Tibial nerve (tissue), 4 donors: ENCODE measurements around the gene TAF9B. TPM values are rescaled to one million over a fixed set of nuclear protein-coding genes. Genes with fewer than 3 reads are reported as not detected.
"Not testable (repeated sequence)": the region's sequence is repeated elsewhere in the genome, so short reads cannot be mapped to it uniquely, and the experiment has no call there.

Experiments
- DNase-seq, 2 donors: peaks; one replicate each; pipeline ENCODE4 v3.0.0-alpha.2; 2019; ENCODE audit warnings: low spot score in 2 of 2
- H3K27ac ChIP-seq, 4 donors: fragments of 200-600 bp; sonication (generic) in 3 of 4; one replicate each; pipeline ENCODE4 v1.5.1; 2017 to 2019; ENCODE audit warnings: mild to moderate bottlenecking in 1 of 4
- H3K27me3 ChIP-seq, 2 donors: fragments of 200-600 bp; sonication (generic) in 1 of 2; one replicate each; pipeline versions ENCODE4 v1.5.1 to v1.6.0; 2017 to 2019
- H3K36me3 ChIP-seq, 3 donors: fragments of 200-600 bp; sonication (generic); one replicate each; pipeline ENCODE4 v1.5.1; 2018 to 2019
- H3K4me1 ChIP-seq, 4 donors: fragments of 200-600 bp; sonication (generic) in 3 of 4; one replicate each; pipeline ENCODE4 v1.5.1; 2017 to 2019
- H3K4me3 ChIP-seq, 4 donors: fragments of 200-600 bp; sonication (generic) in 3 of 4; one replicate each; pipeline ENCODE4 v1.5.1; 2017 to 2019; ENCODE audit warnings: mild to moderate bottlenecking in 1 of 4, moderate library complexity in 1 of 4
- H3K9me3 ChIP-seq, 4 donors: fragments of 200-600 bp; sonication (generic) in 3 of 4; one replicate each; pipeline ENCODE4 v1.5.1; 2017 to 2019
- CTCF ChIP-seq, 5 experiments: fragments of 200-600 bp in 3 of 5; fragments of 450-650 bp in 2 of 5; sonication (generic) in 3 of 5; IDR thresholded peaks; one replicate each; pipeline ENCODE4 v1.5.1; 2016 to 2019; ENCODE audit warnings: antibody characterized with exemption in 5 of 5, mild to moderate bottlenecking in 3 of 5, moderate library complexity in 2 of 5
- EP300 ChIP-seq, 2 donors: sonication (generic); formaldehyde crosslinking; IDR thresholded peaks; one replicate each; pipeline ENCODE4 v1.6.1; 2017; ENCODE audit warnings: antibody characterized with exemption in 2 of 2, mild to moderate bottlenecking in 1 of 2
- POLR2A ChIP-seq, 2 donors: fragments of 450-650 bp; IDR thresholded peaks; one replicate each; pipeline ENCODE4 v1.6.1; 2017; ENCODE audit warnings: antibody characterized with exemption in 2 of 2, mild to moderate bottlenecking in 2 of 2, moderate library complexity in 2 of 2
- WGBS, 2 donors: methylation state at CpG; one replicate each; pipeline ENCODE4 v1.1.5; 2018; 5-methylcytosine and 5-hydroxymethylcytosine counted together
- total RNA-seq, 4 donors: library from RNA; depleted of rRNA; stranded (reverse); fragments of >200 nt; gene quantifications; one replicate each; pipeline ENCODE4 v1.1.0, GENCODE V29; 2016

Gene TAF9B
- total RNA-seq, 4 donors from 2014 or later, result 15.3 to 27.8 (median 19.4) TPM

- WGBS, 2 donors, result 0 to 43% methylated on average over 3 to 72 of the region's 72 CpGs
- peak within 1 kb of the TSS; percentile 54 to 77 (median 60) for H3K4me3 ChIP-seq
- peak within 1 kb of the TSS; percentile 83 to 94 (median 92) for H3K27ac ChIP-seq
- H3K27me3 ChIP-seq, result peaks cover 0 to 4% of the 10 kb centered on the region in 2 donors
- H3K36me3 ChIP-seq, result no peaks in the 10 kb centered on the region
- no peaks in the 10 kb centered on the region for H3K9me3 ChIP-seq
- peaks cover 0 to 40% (median 8%) of the 10 kb centered on the region in 4 donors for H3K4me1 ChIP-seq
- TF ChIP-seq CTCF (IDR thresholded peaks at IDR 0.05), result peak in 1 of 5 experiments; percentile 27
- peak in 1 of 2 donors; percentile 67 for TF ChIP-seq POLR2A (IDR thresholded peaks at IDR 0.05)
- peak; percentile 81 to 87 for TF ChIP-seq EP300 (IDR thresholded peaks at IDR 0.05)
- DNase-seq, result peak; percentile 86 to 87
Observed at GRCh38 chrX:78103623-78104446, 35.6 kb downstream of the TAF9B start, which contains the start of gene PGK1. Gene PGK1, plus strand, starts transcription at chrX:78104248. Its CDS starts 93 bp downstream, at chrX:78104341.

GRCh38 chrX:78103001-78103622 is 36.3 kb downstream of the TAF9B start:
- H3K4me1 ChIP-seq, result peaks cover 0 to 33% (median 6%) of the 10 kb centered on the region in 4 donors
- H3K9me3 ChIP-seq, result no peaks in the 10 kb centered on the region
- no peak for DNase-seq
- H3K36me3 ChIP-seq, result no peaks in the 10 kb centered on the region
- H3K27ac ChIP-seq, result peak overlapping the region in 3 of 4 donors; percentile 82 to 92 (median 86)
- H3K4me3 ChIP-seq, result peak overlapping the region in 3 of 4 donors; percentile 55 to 77 (median 65)
- TF ChIP-seq CTCF (IDR thresholded peaks at IDR 0.05), result no peak
- TF ChIP-seq POLR2A (IDR thresholded peaks at IDR 0.05), result no peak
- no peak for TF ChIP-seq EP300 (IDR thresholded peaks at IDR 0.05)
- H3K27me3 ChIP-seq, result peaks cover 0 to 4% of the 10 kb centered on the region in 2 donors
- 83 to 86% methylated on average over 23 of the region's 23 CpGs for WGBS, 2 donors

- no peak overlapping the region for H3K27ac ChIP-seq
- WGBS, 2 donors, result 75 to 83% methylated on average over 1 of the region's 1 CpG
- no peak overlapping the region for H3K4me3 ChIP-seq
- no peaks in the 10 kb centered on the region for H3K36me3 ChIP-seq
- H3K9me3 ChIP-seq, result no peaks in the 10 kb centered on the region
- peaks cover 0 to 4% of the 10 kb centered on the region in 2 donors for H3K27me3 ChIP-seq
- peaks cover 0 to 23% (median 3%) of the 10 kb centered on the region in 4 donors for H3K4me1 ChIP-seq
- TF ChIP-seq EP300 (IDR thresholded peaks at IDR 0.05), result no peak
- TF ChIP-seq POLR2A (IDR thresholded peaks at IDR 0.05), result no peak
- TF ChIP-seq CTCF (IDR thresholded peaks at IDR 0.05), result no peak
- no peak for DNase-seq
Observed at GRCh38 chrX:78102091-78102490, 37.4 kb downstream of the TAF9B start.

GRCh38 chrX:78098108-78098507 is 41.3 kb downstream of the TAF9B start:
- TF ChIP-seq CTCF (IDR thresholded peaks at IDR 0.05) (no peak), POLR2A (IDR thresholded peaks at IDR 0.05) (no peak), EP300 (IDR thresholded peaks at IDR 0.05) (no peak)
- peaks cover 0 to 4% of the 10 kb centered on the region in 2 donors for H3K27me3 ChIP-seq
- no peaks in the 10 kb centered on the region for H3K9me3 ChIP-seq
- peaks cover 0 to 1% (median 0%) of the 10 kb centered on the region in 4 donors for H3K4me1 ChIP-seq
- no peak overlapping the region for H3K4me3 ChIP-seq
- H3K27ac ChIP-seq, result no peak overlapping the region
- DNase-seq, result no peak
- no peaks in the 10 kb centered on the region for H3K36me3 ChIP-seq

- Histone ChIP-seq H3K4me3 (no peak overlapping the region), H3K27me3 (no peaks in the 10 kb centered on the region), H3K27ac (no peak overlapping the region), H3K9me3 (peaks cover 0 to 3% (median 0%) of the 10 kb centered on the region in 4 donors), H3K36me3 (no peaks in the 10 kb centered on the region), H3K4me1 (no peaks in the 10 kb centered on the region)
- 23 to 25% methylated on average over 2 of the region's 2 CpGs for WGBS, 2 donors
- no peak for DNase-seq
- TF ChIP-seq EP300 (IDR thresholded peaks at IDR 0.05), result no peak
- TF ChIP-seq POLR2A (IDR thresholded peaks at IDR 0.05), result no peak
- no peak for TF ChIP-seq CTCF (IDR thresholded peaks at IDR 0.05)
Observed at GRCh38 chrX:78092296-78092695, 47.2 kb downstream of the TAF9B start.

GRCh38 chrX:78081413-78081812 is 58.0 kb downstream of the TAF9B start:
- not testable (repeated sequence) for DNase-seq, H3K27me3 ChIP-seq, H3K4me3 ChIP-seq, H3K36me3 ChIP-seq, H3K9me3 ChIP-seq, H3K4me1 ChIP-seq, H3K27ac ChIP-seq
- WGBS, 2 donors, result 93% methylated on average over 6 of the region's 6 CpGs
